NCI-H1092 (cell line): ENCODE data around the gene LY6G6F.
"Not testable (repeated sequence)": the region's sequence is repeated elsewhere in the genome, so short reads cannot be mapped to it uniquely, and the experiment has no call there.

Experiments
- DNase-seq: peaks from one replicate; lab custom pipeline; 2025; lab: John Stamatoyannopoulos, UW

LY6G6F gene

DNA sequence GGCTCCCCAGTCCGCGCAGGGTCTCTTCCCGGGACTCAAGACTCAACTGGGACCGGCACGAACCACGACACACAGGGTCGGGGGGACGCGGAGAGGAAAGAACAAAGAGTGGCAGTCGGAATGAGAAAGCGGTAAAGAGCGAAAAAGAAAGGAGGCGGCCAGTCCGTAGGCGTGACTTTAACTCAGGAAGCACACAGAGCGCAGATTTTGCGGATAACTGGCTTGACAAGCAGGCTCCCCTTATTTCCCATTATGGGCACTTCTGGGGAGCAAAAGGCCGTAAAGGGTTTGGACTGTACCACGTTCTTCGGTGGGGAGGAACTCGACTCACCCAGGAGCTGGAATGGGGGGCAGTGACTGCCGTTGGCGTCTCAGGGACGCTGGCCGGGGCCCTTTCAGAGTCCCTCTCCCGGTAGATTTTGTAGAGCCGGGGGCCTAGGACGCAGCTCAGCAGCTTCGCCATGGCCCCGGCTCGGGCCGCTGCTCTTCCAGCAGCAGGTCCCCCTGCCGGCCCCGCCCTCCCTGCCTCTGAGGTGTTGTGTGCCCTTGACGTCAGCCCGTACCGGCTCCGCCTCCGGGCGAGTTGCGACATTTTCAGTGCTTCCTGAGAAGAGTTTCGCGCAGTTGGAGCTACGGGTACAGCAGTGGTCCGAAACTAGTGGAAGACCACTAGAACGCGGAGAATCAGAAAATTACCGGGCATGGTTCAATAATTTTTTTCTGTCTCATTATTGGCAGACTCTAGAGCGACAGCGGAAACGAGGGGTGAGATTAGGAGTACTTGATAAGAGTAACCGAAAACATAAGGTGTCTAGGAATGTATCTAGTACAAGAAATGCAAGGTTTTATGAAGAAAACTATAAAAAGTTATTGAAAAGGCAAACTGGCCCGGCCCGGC lies 3.6 kb upstream of the LY6G6F start, which contains the start of gene ABHD16A:
Gene ABHD16A (minus strand): TSS at position 506 of the 898 bp plus-strand sequence. CDS start 43 bp downstream, at position 463.
- peak; percentile 88 for DNase-seq

DNA sequence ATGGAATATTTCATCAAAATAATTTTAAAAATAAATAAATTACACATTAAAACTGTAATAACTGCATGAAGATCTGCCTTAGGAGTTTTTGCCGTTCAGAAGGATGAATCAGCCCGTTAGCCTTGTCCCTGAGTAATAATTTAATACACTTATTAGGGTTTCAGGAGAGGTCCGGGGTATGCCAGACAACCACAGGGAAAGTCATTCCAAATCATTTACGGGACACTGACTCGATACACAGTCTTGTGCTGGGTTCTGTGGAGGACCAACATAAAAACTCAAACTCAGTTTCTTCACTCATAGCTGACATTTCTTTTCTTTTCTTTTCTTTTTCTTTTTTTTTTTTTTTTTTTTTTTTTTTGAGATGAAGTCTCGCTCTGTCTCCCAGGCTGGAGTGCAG lies 735 bp upstream of the LY6G6F start:
- no peak for DNase-seq

DNA sequence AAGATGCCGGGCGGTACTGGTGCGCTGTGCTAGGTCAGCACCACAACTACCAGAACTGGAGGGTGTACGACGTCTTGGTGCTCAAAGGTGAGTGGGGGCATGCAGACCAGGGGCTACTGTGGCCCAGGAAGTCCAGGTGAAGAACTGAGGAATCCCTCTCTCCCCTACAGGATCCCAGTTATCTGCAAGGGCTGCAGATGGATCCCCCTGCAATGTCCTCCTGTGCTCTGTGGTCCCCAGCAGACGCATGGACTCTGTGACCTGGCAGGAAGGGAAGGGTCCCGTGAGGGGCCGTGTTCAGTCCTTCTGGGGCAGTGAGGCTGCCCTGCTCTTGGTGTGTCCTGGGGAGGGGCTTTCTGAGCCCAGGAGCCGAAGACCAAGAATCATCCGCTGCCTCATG lies 1.0 kb downstream of the LY6G6F start:
- no peak for DNase-seq

DNA sequence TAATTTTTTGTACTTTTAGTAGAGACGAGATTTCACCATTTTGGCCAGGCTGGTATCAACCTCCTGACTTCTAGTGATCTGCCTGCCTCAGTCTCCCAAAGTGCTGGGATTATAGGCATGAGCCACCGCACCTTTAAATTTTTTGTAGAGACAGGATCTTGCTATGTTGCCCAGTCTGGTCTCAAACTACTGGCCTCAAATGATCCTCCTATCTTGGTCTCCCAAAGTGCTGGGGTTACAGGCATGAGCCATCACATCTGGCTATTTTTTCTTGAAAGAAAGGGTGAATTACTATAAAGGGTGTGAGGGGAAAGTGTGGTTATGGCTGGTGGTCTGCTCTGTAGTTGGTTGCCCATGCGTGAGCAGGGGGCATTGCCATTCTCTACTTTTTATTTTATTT lies 1.6 kb downstream of the LY6G6F start:
- no peak for DNase-seq

DNA sequence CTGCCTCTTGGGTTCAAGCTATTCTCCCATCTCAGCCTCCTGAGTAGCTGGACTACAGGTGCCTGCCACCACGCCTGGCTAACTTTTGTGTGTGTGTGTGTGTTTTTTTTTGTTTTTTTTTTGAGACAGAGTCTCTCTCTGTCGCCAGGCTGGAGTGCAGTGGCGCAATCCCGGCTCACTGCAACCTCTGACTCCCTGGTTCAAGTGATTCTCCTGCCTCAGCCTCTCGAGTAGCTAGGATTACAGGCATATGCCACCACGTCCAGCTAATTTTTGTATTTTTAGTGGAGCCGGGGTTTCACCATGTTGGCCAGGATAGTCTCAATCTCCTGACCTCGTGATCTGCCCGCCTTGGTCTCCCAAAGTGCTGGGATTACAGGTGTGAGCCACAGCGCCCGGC lies 2.5 kb downstream of the LY6G6F start:
- DNase-seq = not testable (repeated sequence)

DNA sequence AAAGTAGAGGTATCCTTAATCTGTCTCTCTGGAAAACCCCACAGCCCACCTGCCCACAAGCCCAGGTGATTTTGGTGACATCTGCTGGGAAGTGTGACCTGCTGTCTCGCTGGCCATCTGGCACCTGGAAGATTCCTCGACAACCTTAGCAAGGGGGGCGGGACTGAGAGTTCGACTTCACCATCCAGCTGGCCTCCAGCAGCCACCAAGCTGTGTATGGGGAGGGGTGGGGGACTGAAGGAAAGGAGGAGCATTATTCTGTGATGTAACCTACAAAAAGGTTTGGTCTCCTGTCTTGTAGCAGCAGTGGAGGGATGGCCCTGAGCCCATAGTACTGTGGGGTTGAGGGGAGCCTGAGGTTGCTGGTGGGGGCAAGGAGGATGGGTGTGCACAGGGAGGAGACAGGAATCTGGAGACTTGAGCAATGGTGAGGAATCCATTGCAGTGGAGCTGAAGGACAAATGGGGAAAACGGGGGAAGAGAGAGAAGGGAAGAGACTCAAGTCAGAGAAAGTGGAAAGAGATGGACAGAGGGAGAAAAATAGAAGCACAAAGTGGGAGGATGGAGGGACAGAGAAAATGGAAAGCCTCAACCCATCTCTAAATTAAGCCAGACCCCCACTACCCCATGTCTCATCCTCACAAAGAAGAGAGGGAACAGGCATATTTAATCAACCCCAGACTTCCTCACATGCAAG lies 4.0 kb downstream of the LY6G6F start:
- DNase-seq = no peak

DNA sequence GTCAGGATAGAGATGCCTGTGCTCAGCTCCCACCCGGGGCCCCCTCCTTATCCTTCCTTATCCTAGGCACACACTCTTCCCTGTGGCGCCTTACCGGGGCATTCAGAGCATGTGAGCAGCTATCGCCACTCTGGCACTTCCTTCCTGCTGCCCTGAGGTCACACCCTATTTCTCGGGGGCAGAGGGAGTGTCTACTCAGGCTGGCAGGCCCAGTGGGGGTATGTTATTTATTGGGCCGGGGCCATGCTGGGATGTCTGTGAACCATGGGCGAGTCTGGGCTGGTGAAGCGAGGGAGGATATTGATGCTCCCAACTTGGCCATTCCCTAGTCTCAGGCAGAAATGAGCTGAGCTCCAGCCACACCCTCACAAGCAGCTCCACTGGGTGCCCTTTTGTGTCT lies 4.6 kb downstream of the LY6G6F start:
- DNase-seq = no peak

DNA sequence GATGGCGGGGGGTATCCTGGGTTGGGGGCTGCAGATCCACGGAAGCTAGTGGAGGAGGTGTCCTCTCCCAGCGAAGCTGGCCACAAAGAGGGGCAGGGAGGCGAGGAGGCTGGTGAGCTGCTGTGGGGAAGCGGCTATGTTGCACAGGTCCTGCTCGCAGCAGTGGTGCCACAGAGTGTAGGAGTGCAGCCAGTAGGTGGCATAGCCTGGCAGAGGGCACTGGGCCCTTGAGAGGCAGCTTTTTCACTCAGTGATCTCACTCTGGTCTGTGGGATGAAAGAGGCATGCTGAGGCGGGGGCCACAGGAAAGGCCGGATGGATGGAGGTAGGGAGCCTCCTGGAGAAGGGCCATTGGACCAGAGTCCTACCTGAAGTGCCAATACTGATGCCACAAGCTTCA lies 5.6 kb downstream of the LY6G6F start:
- no peak for DNase-seq

DNA sequence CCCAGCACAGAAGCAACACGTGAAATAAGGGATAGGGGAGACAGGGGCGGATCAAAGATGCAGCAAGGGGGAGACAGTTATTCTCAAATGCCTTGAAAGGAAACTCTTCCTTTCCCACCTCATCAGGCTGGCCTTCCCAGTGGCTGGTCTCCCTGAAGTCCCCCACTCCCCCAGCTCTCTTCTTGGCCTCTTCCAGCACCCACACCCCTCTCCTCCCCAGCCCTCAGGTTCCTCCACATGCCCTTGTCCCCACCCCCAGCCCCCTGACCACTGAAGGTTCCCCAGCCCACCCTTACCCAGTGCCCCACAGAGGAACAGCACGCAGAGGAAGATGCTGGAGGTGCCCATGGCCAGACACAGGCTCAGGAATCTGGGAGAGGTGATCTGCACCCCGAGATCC lies 6.8 kb downstream of the LY6G6F start:
- no peak for DNase-seq

DNA sequence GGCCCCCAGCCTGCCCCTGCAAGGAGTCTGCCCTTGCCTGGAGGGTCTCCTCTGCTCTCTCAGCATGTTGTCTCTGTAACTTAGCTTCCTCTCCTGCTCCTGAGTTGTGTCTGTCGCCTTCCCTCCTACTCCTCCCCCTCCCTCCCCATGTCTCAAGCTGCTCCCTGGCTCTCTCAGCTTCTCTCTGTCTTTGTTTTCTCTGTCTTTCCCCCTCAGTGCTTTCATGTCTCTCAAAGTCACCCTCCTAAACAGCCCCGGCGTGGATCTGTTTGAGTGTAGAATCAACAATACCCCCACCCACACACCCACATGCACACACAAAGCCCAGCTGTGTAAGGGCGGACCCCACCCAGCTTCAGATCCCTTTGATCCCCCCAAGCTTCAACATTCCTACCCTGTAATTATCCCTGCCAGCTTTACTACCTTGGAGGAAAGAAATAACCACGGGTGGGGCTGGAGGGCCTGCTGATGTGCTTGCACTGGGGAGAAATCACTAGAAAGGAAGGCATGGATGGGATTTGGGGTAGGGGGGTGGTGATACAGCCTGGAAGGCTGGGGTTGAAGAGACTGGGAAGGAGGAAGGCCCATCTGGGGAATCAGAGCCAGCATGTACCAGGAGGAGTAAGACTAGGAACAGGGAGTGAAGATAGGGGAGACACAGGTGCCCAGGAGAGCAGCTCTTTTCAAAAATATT lies 7.5 kb downstream of the LY6G6F start:
- no peak for DNase-seq

DNA sequence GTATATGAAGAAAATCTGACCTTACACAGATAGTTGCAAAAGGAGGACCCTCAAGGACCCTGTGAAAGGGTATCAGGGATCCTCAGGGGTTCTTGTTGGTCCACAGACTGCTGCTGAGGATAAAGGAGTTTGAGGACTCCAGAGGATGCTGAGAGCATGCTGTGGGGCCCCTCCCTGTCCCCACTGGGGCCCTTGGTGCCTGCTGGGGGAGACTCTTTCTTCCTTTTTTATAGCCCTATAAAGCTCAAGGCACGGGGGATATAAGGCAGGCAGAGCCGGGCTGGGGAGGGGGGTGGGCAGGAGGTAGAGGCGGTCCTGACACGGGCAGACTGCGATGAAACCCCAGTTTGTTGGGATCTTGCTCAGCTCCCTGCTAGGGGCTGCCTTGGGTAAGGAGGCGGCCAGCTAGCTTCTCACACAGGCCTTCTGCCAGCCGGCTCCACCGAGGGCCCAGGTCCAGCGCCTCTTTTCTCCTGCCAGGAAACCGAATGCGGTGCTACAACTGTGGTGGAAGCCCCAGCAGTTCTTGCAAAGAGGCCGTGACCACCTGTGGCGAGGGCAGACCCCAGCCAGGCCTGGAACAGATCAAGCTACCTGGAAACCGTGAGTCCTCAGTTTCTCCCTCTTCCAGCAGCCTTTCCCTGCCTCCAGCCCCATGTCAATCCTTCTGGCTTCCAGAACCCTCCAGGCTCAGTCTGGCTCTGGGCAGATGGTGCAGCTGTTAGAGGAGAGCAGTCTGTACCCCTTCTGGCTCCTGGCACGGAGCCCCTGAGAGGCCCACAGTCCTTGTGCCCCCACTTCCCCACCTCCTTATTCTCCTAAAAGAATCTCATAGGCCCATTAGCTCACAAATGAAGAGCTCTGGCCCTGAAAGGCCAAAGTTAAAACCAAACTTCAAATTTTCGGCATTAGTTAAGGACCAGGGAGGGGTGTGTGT lies 8.6 kb downstream of the LY6G6F start, which contains the start of gene LY6G6D:
Gene LY6G6D (plus strand): TSS at position 327 of the 937 bp plus-strand sequence. CDS start 8 bp downstream, at position 335.
- DNase-seq = no peak

DNA sequence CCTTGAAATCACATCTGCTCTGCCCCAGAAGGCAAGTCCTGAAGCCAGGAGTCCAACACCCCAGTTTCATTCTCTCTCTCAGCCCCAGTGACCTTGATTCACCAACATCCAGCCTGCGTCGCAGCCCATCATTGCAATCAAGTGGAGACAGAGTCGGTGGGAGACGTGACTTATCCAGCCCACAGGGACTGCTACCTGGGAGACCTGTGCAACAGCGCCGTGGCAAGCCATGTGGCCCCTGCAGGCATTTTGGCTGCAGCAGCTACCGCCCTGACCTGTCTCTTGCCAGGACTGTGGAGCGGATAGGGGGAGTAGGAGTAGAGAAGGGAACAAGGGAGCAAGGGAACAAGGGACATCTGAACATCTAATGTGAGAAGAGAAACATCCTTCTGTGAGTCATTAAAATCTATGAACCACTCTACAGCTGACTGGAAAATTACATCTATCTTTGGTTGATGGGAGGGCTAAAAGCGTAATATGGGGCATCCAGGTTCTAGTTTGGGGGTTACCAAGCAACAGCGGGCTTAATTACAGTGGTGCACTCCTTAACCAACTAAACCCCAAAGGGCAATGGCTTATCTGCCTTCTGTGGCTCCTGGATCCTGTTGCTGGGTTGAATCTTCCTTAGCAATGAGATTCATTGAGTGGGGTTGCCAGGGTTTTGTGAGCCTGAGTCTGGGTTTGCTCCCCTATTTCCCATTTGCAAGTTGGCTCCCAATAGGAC lies 11.0 kb downstream of the LY6G6F start:
- DNase-seq = no peak

DNA sequence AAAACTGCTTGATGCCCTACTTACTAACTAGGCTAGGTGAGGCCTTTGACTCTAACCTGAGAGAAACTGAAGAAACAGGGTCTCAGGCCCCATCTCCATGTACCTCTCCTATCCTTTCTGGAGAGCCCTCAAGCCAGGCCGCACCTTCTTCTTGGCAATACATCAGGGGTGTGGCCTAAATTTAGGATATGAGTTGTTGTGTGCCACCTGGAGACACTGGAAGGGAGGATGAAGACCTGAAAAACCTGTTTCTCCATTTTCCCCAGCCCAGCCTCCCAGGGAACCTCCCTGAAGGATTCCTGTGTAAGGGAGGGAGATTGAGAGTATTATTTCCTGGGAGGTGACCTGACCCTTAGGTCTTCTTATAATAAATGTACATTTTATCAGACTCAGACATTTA lies 11.6 kb downstream of the LY6G6F start:
- DNase-seq = no peak

DNA sequence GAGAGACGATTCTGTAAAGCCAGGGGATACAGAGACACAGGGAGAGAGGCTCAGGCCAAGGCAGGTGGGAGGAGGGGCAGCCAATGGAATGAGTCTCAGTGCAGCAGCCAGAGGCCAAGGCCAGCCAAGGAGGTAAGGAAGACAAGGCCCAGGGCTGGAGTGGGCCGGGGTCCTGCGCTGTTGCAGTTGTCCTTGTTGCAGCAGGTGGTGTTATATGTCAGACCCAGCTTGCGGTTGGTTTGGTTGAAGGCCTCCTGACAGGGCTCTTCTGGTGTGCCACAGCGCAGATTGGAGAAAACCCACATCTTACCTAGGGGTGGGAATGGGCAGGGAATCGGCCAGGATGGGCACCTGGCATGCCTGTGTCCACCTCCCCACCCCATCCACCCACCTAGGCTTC lies 12.3 kb downstream of the LY6G6F start:
- DNase-seq = no peak

DNA sequence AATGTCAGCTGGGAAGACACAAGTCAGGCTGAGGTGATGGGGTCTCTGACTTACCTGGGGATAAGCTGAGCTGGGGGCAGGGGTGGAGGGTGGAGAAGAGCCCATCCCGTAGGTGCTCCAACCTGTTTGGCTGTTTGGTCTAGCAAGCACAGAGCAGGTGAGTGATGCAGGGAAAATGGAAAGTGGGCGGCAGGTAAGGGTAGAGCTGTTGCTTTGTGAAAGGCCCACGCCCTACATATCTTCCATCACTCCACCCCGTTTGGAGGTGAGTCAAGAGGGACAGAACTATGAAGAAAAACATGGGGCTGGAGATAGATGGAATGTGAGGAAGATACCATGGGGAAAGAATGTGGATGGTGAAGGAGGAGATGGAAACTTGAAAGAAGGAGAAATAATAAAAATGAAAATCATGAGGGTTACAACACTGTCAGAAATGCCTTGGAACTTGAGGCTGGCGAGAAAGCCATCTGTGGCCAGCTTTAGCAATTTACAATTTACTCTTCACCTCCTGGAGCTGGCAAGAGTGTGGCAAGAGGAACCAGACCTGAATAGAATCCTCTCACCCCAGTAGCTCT lies 13.6 kb downstream of the LY6G6F start:
- DNase-seq = no peak

DNA sequence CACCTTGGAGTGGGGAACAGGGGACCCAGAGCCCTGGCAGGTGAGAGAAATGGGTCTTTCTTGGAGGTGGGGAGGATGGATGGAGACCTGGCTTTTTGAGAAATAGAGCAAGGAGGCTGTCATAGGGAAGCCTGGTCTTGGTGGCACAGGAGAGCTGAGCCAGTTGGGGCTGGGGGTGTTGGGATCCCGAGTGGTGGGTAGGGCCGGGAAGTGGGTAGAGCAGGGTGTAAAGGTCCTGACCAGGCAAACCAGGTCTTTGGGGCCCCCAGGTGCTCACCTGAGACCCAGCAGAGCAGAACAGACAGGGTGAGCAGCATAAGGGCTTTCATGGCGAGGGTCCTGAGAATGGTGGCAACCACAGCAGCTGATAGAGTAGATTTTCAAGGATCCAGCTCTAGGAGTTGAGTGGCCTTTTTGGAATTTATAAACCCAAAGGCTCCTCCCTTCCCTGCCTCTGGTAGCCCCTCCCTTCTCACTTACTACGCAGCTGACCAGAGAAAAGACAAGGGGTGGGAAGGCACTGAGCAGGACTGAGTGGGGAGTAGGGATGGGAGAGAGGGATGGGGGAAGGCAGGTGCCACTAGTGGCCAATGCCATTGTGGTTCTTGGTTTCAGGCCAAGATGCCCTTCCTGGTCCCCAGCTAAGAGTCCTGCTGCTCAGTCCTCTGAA lies 14.8 kb downstream of the LY6G6F start, which contains the start of gene LY6G6C:
Gene LY6G6C (minus strand): TSS at position 396 of the 670 bp plus-strand sequence. CDS start 67 bp downstream, at position 329.
- DNase-seq = no peak

DNA sequence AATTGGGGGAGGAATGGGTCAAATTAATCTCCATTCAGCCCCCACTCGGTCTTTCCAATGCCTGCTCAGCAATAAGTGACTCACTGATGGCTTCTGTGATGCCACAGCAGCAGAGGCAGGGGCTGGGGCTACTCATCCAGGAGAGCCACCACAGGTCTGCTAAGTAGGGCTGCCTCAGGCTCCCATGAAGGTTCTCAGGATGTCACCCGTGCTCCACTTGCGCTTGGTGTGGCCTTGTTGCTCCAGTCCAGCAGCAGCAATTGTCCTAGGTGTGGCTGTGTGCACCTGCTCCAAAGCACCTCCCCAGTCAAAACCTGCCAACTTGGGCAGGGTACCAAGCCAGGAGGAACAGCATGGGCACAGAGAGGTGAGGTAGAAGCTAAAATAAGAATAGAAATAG lies 15.5 kb downstream of the LY6G6F start:
- no peak for DNase-seq

DNA sequence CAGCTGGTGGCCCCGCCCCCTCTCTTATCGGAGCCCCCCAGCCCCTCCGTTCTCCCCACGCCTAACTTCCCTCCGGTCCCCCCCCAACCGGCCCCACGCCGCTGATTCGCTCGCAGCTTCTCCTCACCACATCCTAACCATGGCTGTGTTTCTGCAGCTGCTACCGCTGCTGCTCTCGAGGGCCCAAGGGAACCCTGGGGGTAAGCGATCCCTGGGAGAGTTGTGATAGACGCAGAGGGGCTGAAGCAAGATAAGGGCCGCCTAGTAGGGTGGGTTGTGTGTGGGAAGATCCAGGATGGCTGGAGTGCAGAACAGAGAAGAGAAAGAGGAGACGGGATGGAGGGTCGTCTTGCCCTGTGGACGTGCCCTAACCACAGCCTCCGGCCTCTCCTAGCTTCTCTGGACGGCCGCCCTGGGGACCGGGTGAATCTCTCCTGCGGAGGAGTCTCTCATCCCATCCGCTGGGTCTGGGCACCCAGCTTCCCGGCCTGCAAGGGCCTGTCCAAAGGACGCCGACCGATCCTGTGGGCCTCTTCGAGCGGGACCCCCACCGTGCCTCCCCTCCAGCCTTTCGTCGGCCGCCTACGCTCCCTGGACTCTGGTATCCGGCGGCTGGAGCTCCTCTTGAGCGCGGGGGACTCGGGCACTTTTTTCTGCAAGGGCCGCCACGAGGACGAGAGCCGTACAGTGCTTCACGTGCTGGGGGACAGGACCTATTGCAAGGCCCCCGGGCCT lies 16.7 kb downstream of the LY6G6F start, which contains the start of gene MPIG6B:
Gene MPIG6B (plus strand): TSS at position 129 of the 735 bp plus-strand sequence. CDS start 11 bp downstream, at position 140.
- DNase-seq = no peak
